ENCODE results near the gene PARD6B. TPM values are rescaled to one million over a fixed set of nuclear protein-coding genes. Genes with fewer than 3 reads are reported as not detected.
"Not testable (repeated sequence)": the region's sequence is repeated elsewhere in the genome, so short reads cannot be mapped to it uniquely, and the experiment has no call there.

The PARD6B gene
- total RNA-seq, 2 experiments from 2014 or later: 4.2 to 4.6 TPM

DNA sequence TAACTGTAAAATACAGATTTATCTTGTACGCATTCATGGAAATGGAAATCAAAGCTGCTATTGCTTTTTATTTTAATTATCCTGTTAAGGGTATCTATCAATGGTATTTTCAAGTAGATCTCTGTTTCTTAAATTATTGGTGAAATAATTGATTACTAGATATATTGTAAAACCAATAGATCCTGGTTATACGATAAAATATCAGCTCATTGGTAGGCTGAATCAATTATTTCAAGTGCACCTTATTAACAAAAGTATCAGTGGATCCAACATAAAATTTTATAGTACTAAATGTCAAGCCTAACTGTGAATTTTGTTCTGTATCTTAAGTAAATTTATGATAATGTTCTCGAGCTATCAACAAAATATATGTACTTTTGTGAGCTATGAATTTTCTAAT, 21.8 kb downstream of the PARD6B start:
- ATAC-seq: no peak
- Mint-ChIP-seq H3K9me3 (ENCODE audit: low read depth) (no peaks in the 10 kb centered on the region), H3K36me3 (peaks cover 5% of the 10 kb centered on the region), H3K27me3 (no peaks in the 10 kb centered on the region), H3K27ac (no peak overlapping the region), H3K4me1 (peaks cover 2% of the 10 kb centered on the region), H3K4me3 (no peak overlapping the region)
- CTCF ChIA-PET: interaction anchor here (0.9 to 1.6 kb wide), 6 partner anchors 15 to 223 kb away, joined by 3 to 4 read pairs (median 3); no protein-coding TSS in a partner anchor
- DNase-seq: no peak

GRCh38 chr20:50754420-50754819, 23.0 kb downstream of the PARD6B start:
- DNase-seq (no peak), ATAC-seq (no peak)
- H3K9me3 Mint-ChIP-seq (ENCODE audit: low read depth): no peaks in the 10 kb centered on the region
- no peaks in the 10 kb centered on the region for H3K27me3 Mint-ChIP-seq
- CTCF ChIA-PET: interaction anchor here (1.5 to 1.6 kb wide), 2 partner anchors 41 to 129 kb away, joined by 3 to 4 read pairs; no protein-coding TSS in a partner anchor
- H3K36me3 Mint-ChIP-seq: peaks cover 5% of the 10 kb centered on the region
- H3K27ac Mint-ChIP-seq: no peak overlapping the region
- no peaks in the 10 kb centered on the region for H3K4me1 Mint-ChIP-seq
- H3K4me3 Mint-ChIP-seq: no peak overlapping the region

DNA sequence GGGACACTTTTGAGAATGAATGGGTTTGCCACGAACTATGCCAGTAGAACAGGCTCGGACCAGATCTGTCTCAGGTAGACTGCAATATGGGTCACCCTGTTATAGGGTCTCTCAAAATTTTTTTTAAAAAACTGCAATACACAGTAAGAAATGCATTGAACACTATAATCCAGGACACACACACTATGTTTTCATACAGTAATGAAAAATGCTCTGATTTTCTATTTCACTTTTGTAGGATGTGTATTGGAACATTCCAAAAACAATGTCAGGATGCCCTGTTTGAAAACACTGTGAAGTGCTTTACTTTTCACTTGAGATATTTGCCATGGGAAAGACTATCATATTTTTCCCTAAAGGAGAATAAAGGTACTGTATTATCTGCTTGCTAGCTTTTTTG, 25.1 kb downstream of the PARD6B start:
- Mint-ChIP-seq H3K27me3 (no peaks in the 10 kb centered on the region), H3K27ac (no peak overlapping the region), H3K9me3 (ENCODE audit: low read depth) (no peaks in the 10 kb centered on the region), H3K4me1 (no peaks in the 10 kb centered on the region), H3K4me3 (no peak overlapping the region), H3K36me3 (no peaks in the 10 kb centered on the region)
- DNase-seq: peak; percentile 9
- CTCF ChIA-PET: interaction anchor here (1.3 kb wide), 1 partner anchor 38 kb away, joined by 6 read pairs; the partner anchor contains the start of gene BCAS4
- ATAC-seq: no peak

- H3K9me3 Mint-ChIP-seq (ENCODE audit: low read depth): no peaks in the 10 kb centered on the region
- no peaks in the 10 kb centered on the region for H3K4me1 Mint-ChIP-seq
- CTCF ChIA-PET: interaction anchor here (1.2 kb wide), 1 partner anchor 9 kb away, joined by 3 read pairs; no protein-coding TSS in a partner anchor
- ATAC-seq: no peak
- no peak overlapping the region for H3K4me3 Mint-ChIP-seq
- no peaks in the 10 kb centered on the region for H3K36me3 Mint-ChIP-seq
- H3K27me3 Mint-ChIP-seq: peaks cover 2% of the 10 kb centered on the region
- H3K27ac Mint-ChIP-seq: no peak overlapping the region
- DNase-seq: peak; percentile 14
Measured at GRCh38 chr20:50758469-50758868, 27.1 kb downstream of the PARD6B start.

GRCh38 chr20:50758992-50759391, 27.6 kb downstream of the PARD6B start:
- DNase-seq (peak; percentile 15), ATAC-seq (no peak)
- H3K36me3 Mint-ChIP-seq: no peaks in the 10 kb centered on the region
- H3K9me3 Mint-ChIP-seq (ENCODE audit: low read depth): no peaks in the 10 kb centered on the region
- CTCF ChIA-PET: no interaction called here
- H3K27me3 Mint-ChIP-seq: peaks cover 2% of the 10 kb centered on the region
- no peak overlapping the region for H3K27ac Mint-ChIP-seq
- no peak overlapping the region for H3K4me3 Mint-ChIP-seq
- H3K4me1 Mint-ChIP-seq: no peaks in the 10 kb centered on the region

GRCh38 chr20:50759678-50760077, 28.3 kb downstream of the PARD6B start:
- Mint-ChIP-seq H3K27me3 (peaks cover 2% of the 10 kb centered on the region), H3K9me3 (ENCODE audit: low read depth) (no peaks in the 10 kb centered on the region), H3K27ac (no peak overlapping the region), H3K4me3 (no peak overlapping the region), H3K36me3 (no peaks in the 10 kb centered on the region), H3K4me1 (no peaks in the 10 kb centered on the region)
- CTCF ChIA-PET: no interaction called here
- ATAC-seq (no peak), DNase-seq (peak; percentile 33)

GRCh38 chr20:50762045-50762422, 30.7 kb downstream of the PARD6B start:
- no peak overlapping the region for H3K4me3 Mint-ChIP-seq
- H3K9me3 Mint-ChIP-seq (ENCODE audit: low read depth): no peaks in the 10 kb centered on the region
- DNase-seq: no peak
- no peak overlapping the region for H3K27ac Mint-ChIP-seq
- no peak for ATAC-seq
- no peaks in the 10 kb centered on the region for H3K36me3 Mint-ChIP-seq
- peaks cover 5% of the 10 kb centered on the region for H3K27me3 Mint-ChIP-seq
- CTCF ChIA-PET: no interaction called here
- no peaks in the 10 kb centered on the region for H3K4me1 Mint-ChIP-seq

GRCh38 chr20:50762435-50763220, 31.2 kb downstream of the PARD6B start:
- no peak overlapping the region for H3K27ac Mint-ChIP-seq
- ATAC-seq: no peak
- H3K9me3 Mint-ChIP-seq (ENCODE audit: low read depth): no peaks in the 10 kb centered on the region
- CTCF ChIA-PET: no interaction called here
- H3K36me3 Mint-ChIP-seq: no peaks in the 10 kb centered on the region
- peaks cover 10% of the 10 kb centered on the region for H3K27me3 Mint-ChIP-seq
- no peaks in the 10 kb centered on the region for H3K4me1 Mint-ChIP-seq
- peak; percentile 33 for DNase-seq
- no peak overlapping the region for H3K4me3 Mint-ChIP-seq

- H3K27me3 Mint-ChIP-seq: peaks cover 13% of the 10 kb centered on the region
- not testable (repeated sequence) for H3K4me1 Mint-ChIP-seq; H3K4me3 Mint-ChIP-seq; H3K36me3 Mint-ChIP-seq; ATAC-seq; H3K27ac Mint-ChIP-seq; H3K9me3 Mint-ChIP-seq (ENCODE audit: low read depth)
- DNase-seq: peak; percentile 22
- CTCF ChIA-PET: interaction anchor here (0.6 to 0.9 kb wide), 2 partner anchors 14 to 821 kb away, joined by 5 to 6 read pairs; no protein-coding TSS in a partner anchor
Measured at GRCh38 chr20:50763550-50764458, 32.4 kb downstream of the PARD6B start.

DNA sequence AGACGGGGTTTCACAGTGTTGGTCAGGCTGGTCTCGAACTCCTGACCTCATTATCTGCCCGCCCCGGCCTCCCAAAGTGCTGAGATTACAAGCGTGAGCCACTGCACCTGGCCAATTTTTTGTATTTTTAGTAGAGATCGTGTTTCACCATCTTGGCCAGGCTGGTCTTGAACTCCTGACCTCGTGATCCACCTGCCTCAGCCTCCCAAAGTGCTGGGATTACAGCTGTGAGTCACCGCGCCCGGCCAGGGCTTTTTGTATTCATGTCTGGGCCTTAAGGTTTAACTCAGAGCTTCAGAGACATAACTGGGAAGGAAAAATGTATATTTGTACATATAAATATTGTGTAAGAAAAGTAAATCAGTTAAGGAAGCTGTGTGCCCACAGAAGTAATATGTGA, 33.9 kb downstream of the PARD6B start:
- H3K9me3 Mint-ChIP-seq (ENCODE audit: low read depth): not testable (repeated sequence)
- CTCF ChIA-PET: interaction anchor here (0.9 to 1.7 kb wide), 4 partner anchors 10 to 29 kb away, joined by 3 to 4 read pairs (median 3); no protein-coding TSS in a partner anchor

GRCh38 chr20:50765674-50766073, 34.3 kb downstream of the PARD6B start:
- Mint-ChIP-seq H3K27me3 (peaks cover 13% of the 10 kb centered on the region), H3K27ac (no peak overlapping the region), H3K4me1 (no peaks in the 10 kb centered on the region), H3K4me3 (no peak overlapping the region), H3K9me3 (ENCODE audit: low read depth) (no peaks in the 10 kb centered on the region), H3K36me3 (no peaks in the 10 kb centered on the region)
- CTCF ChIA-PET: interaction anchor here (0.9 to 1.7 kb wide), 4 partner anchors 9 to 29 kb away, joined by 3 to 4 read pairs (median 3); no protein-coding TSS in a partner anchor
- DNase-seq (no peak), ATAC-seq (no peak)

More for the DNA sequence above, 33.9 kb downstream of the PARD6B start:
- H3K4me1 Mint-ChIP-seq, H3K4me3 Mint-ChIP-seq, H3K27ac Mint-ChIP-seq, ATAC-seq, H3K36me3 Mint-ChIP-seq: not testable (repeated sequence)
- peaks cover 13% of the 10 kb centered on the region for H3K27me3 Mint-ChIP-seq
- peak; percentile 3 for DNase-seq

DNA sequence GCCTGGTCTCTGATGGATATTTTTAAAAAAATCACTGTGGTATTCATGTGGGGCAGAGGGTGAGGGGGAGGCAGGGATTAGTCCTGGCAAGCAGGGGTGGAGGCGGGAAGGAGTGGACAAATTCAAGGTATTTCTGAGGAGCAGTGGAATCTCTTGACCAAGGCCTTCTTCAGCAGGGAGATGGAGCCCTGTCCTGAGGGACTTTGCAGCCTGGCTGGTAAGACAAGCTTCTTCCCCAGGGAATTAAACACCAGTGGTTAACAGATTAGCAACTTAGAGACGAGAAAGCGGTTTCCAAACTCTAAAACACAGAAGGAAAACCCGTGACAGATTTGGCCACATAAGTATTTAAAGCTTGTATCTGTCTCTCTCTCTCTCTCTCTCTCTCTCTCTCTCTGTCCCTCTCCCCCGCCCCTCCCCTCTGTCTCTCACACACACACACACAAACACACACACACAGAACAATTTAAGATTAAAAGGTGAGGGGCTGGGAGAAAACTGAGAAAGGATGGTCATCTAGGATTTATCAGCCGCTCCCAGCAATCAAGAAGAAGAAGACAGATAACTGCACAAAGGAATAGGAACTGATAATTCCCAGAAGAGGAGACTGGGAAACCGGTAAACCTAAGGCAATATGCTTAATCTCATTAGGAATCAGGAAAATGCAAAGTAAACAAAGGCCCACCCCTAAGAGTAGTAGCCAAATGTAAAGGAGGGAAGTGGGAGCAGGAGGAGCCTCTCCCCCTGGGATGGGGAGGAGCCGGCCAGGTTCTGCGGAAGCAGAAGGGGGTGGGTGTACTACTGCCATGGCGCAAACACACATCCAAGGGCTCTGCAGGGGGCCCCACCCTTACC, 35.8 kb downstream of the PARD6B start:
- ATAC-seq; H3K4me1 Mint-ChIP-seq; CTCF ChIA-PET; H3K27ac Mint-ChIP-seq; DNase-seq; H3K9me3 Mint-ChIP-seq (ENCODE audit: low read depth); H3K4me3 Mint-ChIP-seq; H3K36me3 Mint-ChIP-seq: not testable (repeated sequence)
- peaks cover 13% of the 10 kb centered on the region for H3K27me3 Mint-ChIP-seq
